ENCODE results near the gene METTL25.

Gene METTL25

GRCh38 chr12:82425241-82425640 lies 66.9 kb downstream of the METTL25 start:
- Mint-ChIP-seq H3K4me1 (ENCODE audit: low read depth) (peaks cover 18% of the 10 kb centered on the region), H3K4me3 (no peak overlapping the region), H3K27me3 (no peaks in the 10 kb centered on the region), H3K9me3 (peaks cover 1% of the 10 kb centered on the region), H3K36me3 (ENCODE audit: low read depth) (peaks cover under 1% of the 10 kb centered on the region), H3K27ac (no peak overlapping the region)
- no peak for DNase-seq

- Mint-ChIP-seq H3K4me1 (ENCODE audit: low read depth) (peaks cover 18% of the 10 kb centered on the region), H3K36me3 (ENCODE audit: low read depth) (peaks cover 4% of the 10 kb centered on the region), H3K4me3 (no peak overlapping the region), H3K27ac (no peak overlapping the region), H3K9me3 (no peaks in the 10 kb centered on the region), H3K27me3 (no peaks in the 10 kb centered on the region)
- DNase-seq, result no peak
Measured at GRCh38 chr12:82426081-82426480, 67.8 kb downstream of the METTL25 start.

- Mint-ChIP-seq H3K9me3 (no peaks in the 10 kb centered on the region), H3K4me3 (no peak overlapping the region), H3K27me3 (no peaks in the 10 kb centered on the region), H3K27ac (no peak overlapping the region), H3K4me1 (ENCODE audit: low read depth) (peaks cover 18% of the 10 kb centered on the region), H3K36me3 (ENCODE audit: low read depth) (peaks cover 6% of the 10 kb centered on the region)
- DNase-seq, result no peak
Measured at GRCh38 chr12:82426586-82426985, 68.3 kb downstream of the METTL25 start.

- H3K27me3 Mint-ChIP-seq, result no peaks in the 10 kb centered on the region
- H3K9me3 Mint-ChIP-seq, result no peaks in the 10 kb centered on the region
- H3K4me1 Mint-ChIP-seq (ENCODE audit: low read depth), result peaks cover 6% of the 10 kb centered on the region
- H3K27ac Mint-ChIP-seq, result no peak overlapping the region
- no peak overlapping the region for H3K4me3 Mint-ChIP-seq
- DNase-seq, result no peak
- peaks cover 16% of the 10 kb centered on the region for H3K36me3 Mint-ChIP-seq (ENCODE audit: low read depth)
Measured at GRCh38 chr12:82430541-82431145, 72.3 kb downstream of the METTL25 start.

- H3K27me3 Mint-ChIP-seq, result no peaks in the 10 kb centered on the region
Measured at GRCh38 chr12:82434392-82434911, 76.1 kb downstream of the METTL25 start.

DNA sequence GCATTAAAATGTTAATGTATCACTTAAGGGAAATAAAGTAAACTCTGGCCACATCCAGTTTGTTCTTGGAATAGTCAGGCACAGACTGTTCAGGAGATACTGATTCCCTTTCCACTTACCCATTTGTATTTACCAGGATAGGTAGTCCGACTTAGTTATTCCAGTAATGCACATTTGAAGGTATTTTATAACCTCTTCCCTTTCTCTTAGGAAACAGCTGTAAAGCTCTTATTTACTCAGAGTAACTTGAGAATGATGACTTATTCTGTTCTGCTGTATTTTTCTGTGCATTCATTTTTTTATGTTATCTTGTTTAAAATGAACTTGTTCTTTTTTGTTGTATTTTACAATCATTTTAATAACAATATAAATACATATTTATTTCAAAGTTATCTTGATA lies 78.0 kb downstream of the METTL25 start:
- H3K27ac Mint-ChIP-seq, result no peak overlapping the region
- peaks cover 9% of the 10 kb centered on the region for H3K4me1 Mint-ChIP-seq (ENCODE audit: low read depth)
- H3K9me3 Mint-ChIP-seq, result no peaks in the 10 kb centered on the region
- no peak for DNase-seq
- no peaks in the 10 kb centered on the region for H3K27me3 Mint-ChIP-seq
- H3K4me3 Mint-ChIP-seq, result no peak overlapping the region
- H3K36me3 Mint-ChIP-seq (ENCODE audit: low read depth), result peaks cover 45% of the 10 kb centered on the region

More at GRCh38 chr12:82434392-82434911, 76.1 kb downstream of the METTL25 start:
- Mint-ChIP-seq H3K36me3 (ENCODE audit: low read depth) (peaks cover 31% of the 10 kb centered on the region), H3K4me1 (ENCODE audit: low read depth) (peaks cover 9% of the 10 kb centered on the region), H3K27ac (no peak overlapping the region), H3K9me3 (no peaks in the 10 kb centered on the region), H3K4me3 (no peak overlapping the region)
- DNase-seq, result no peak

- H3K27ac Mint-ChIP-seq, result no peak overlapping the region
- no peak overlapping the region for H3K4me3 Mint-ChIP-seq
- peaks cover 9% of the 10 kb centered on the region for H3K4me1 Mint-ChIP-seq (ENCODE audit: low read depth)
- no peaks in the 10 kb centered on the region for H3K9me3 Mint-ChIP-seq
- peaks cover 53% of the 10 kb centered on the region for H3K36me3 Mint-ChIP-seq (ENCODE audit: low read depth)
- DNase-seq, result no peak
- no peaks in the 10 kb centered on the region for H3K27me3 Mint-ChIP-seq
Measured at GRCh38 chr12:82437744-82438143, 79.4 kb downstream of the METTL25 start.

DNA sequence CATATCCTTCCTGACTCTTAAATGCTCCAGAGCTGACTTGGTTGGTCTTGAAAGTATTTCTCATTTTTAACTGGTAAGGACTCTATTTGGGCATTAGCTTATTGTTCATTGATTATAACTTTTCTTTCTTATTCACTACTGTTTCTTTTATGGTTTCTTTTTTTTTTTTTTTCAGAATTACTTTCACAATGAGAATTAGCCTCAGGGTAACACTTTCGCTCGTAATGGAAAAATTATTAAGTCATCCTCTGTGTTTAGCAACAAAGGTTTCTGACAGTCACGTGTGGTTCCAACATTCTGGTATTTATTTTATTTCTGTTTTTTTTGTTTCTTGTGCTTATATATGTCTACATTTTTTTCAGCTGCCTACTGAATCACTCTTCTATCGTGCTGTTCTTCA lies 80.0 kb downstream of the METTL25 start:
- Mint-ChIP-seq H3K27ac (no peak overlapping the region), H3K4me1 (ENCODE audit: low read depth) (peaks cover 9% of the 10 kb centered on the region), H3K4me3 (no peak overlapping the region), H3K36me3 (ENCODE audit: low read depth) (peaks cover 57% of the 10 kb centered on the region), H3K9me3 (no peaks in the 10 kb centered on the region), H3K27me3 (no peaks in the 10 kb centered on the region)
- DNase-seq, result no peak

GRCh38 chr12:82440885-82441284 lies 82.6 kb downstream of the METTL25 start:
- Mint-ChIP-seq H3K36me3 (ENCODE audit: low read depth) (peaks cover 61% of the 10 kb centered on the region), H3K4me1 (ENCODE audit: low read depth) (peaks cover 9% of the 10 kb centered on the region), H3K4me3 (no peak overlapping the region), H3K9me3 (no peaks in the 10 kb centered on the region), H3K27me3 (no peaks in the 10 kb centered on the region), H3K27ac (no peak overlapping the region)
- DNase-seq, result no peak

- no peak overlapping the region for H3K27ac Mint-ChIP-seq
- no peak overlapping the region for H3K4me3 Mint-ChIP-seq
- H3K36me3 Mint-ChIP-seq (ENCODE audit: low read depth), result peaks cover 5% of the 10 kb centered on the region
- no peaks in the 10 kb centered on the region for H3K27me3 Mint-ChIP-seq
- no peaks in the 10 kb centered on the region for H3K4me1 Mint-ChIP-seq (ENCODE audit: low read depth)
- no peak for DNase-seq
- no peaks in the 10 kb centered on the region for H3K9me3 Mint-ChIP-seq
Measured at GRCh38 chr12:82448911-82449578, 90.7 kb downstream of the METTL25 start.

- peaks cover 40% of the 10 kb centered on the region for H3K36me3 Mint-ChIP-seq (ENCODE audit: low read depth)
- H3K4me3 Mint-ChIP-seq, result no peak overlapping the region
- H3K4me1 Mint-ChIP-seq (ENCODE audit: low read depth), result no peaks in the 10 kb centered on the region
- no peaks in the 10 kb centered on the region for H3K9me3 Mint-ChIP-seq
- no peak overlapping the region for H3K27ac Mint-ChIP-seq
- no peaks in the 10 kb centered on the region for H3K27me3 Mint-ChIP-seq
- no peak for DNase-seq
Measured at GRCh38 chr12:82456633-82457032, 98.3 kb downstream of the METTL25 start.

DNA sequence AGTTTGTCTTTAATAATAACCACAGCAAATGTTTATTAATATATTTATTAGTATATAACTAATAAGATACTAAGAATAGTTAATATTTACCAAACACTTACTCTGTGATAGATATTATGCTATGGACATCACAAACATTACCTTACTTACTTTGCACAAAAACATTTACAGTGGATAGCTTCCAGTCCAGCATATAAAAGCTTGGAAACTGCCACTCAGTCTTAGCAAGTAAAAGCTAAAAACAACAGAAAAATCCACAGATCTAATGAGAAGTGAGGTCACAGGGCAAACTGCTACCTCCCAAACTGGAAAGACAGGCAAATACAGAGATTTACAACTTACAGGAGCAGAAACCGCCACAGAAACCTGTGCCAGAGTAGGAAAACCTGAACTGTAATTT lies 99.8 kb downstream of the METTL25 start:
- no peak for DNase-seq
- Mint-ChIP-seq H3K4me1 (ENCODE audit: low read depth) (no peaks in the 10 kb centered on the region), H3K4me3 (no peak overlapping the region), H3K9me3 (no peaks in the 10 kb centered on the region), H3K36me3 (ENCODE audit: low read depth) (peaks cover 41% of the 10 kb centered on the region), H3K27me3 (no peaks in the 10 kb centered on the region), H3K27ac (no peak overlapping the region)

DNA sequence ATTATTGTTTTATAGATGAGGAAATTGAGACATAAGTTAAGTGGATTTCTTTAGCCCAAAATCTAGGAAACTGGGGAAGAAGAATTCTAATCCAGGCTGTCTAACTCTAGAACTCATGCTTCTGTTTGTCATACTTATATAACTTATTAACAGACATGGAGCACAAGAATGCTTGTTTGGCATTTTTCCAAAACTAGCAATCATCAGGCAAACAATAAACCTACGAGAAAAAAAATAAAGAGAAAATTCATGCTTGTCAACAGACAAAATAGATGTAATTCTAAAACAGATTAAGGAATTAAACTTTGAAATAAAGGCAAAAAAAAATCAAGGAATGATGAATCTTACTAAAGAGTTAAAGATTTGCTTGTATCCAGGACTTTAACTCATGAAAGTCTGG lies 103.1 kb downstream of the METTL25 start:
- no peaks in the 10 kb centered on the region for H3K27me3 Mint-ChIP-seq
- H3K4me3 Mint-ChIP-seq, result no peak overlapping the region
- no peak overlapping the region for H3K27ac Mint-ChIP-seq
- H3K4me1 Mint-ChIP-seq (ENCODE audit: low read depth), result no peaks in the 10 kb centered on the region
- DNase-seq, result no peak
- H3K36me3 Mint-ChIP-seq (ENCODE audit: low read depth), result peaks cover 58% of the 10 kb centered on the region
- no peaks in the 10 kb centered on the region for H3K9me3 Mint-ChIP-seq

GRCh38 chr12:82461836-82462235 lies 103.5 kb downstream of the METTL25 start:
- Mint-ChIP-seq H3K4me1 (ENCODE audit: low read depth) (no peaks in the 10 kb centered on the region), H3K36me3 (ENCODE audit: low read depth) (peaks cover 56% of the 10 kb centered on the region), H3K27ac (no peak overlapping the region), H3K4me3 (no peak overlapping the region), H3K9me3 (no peaks in the 10 kb centered on the region), H3K27me3 (no peaks in the 10 kb centered on the region)
- no peak for DNase-seq

DNA sequence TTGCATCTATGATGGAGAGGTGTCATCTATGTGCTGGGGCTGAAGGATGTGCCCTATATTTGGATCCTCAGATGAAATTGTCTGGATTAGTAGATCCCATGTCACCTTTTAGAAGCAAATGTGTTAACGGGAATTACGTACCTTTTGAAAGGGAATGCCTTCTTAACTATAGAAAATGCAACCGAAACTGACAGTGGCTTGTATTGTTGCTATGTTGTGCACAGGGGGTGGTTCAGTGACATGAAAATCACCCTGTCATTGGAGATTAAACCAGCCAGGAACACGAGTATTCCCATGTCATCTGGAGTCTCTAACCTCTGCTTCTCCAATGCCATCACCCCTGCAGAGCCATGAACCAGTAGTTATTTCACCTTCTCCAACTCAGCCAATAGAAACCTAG lies 110.2 kb downstream of the METTL25 start:
- Mint-ChIP-seq H3K4me1 (ENCODE audit: low read depth) (no peaks in the 10 kb centered on the region), H3K4me3 (no peak overlapping the region), H3K27ac (no peak overlapping the region), H3K36me3 (ENCODE audit: low read depth) (peaks cover 82% of the 10 kb centered on the region), H3K9me3 (peaks cover 26% of the 10 kb centered on the region), H3K27me3 (no peaks in the 10 kb centered on the region)
- DNase-seq, result no peak

Data from activated T-cell treated with anti-CD3 and anti-CD28 coated beads, Interleukin-2, amount 50 U/mL, for 24 hours (primary cell).